Measurements from ENCODE around the gene TMEM243.

TMEM243 gene

DNA sequence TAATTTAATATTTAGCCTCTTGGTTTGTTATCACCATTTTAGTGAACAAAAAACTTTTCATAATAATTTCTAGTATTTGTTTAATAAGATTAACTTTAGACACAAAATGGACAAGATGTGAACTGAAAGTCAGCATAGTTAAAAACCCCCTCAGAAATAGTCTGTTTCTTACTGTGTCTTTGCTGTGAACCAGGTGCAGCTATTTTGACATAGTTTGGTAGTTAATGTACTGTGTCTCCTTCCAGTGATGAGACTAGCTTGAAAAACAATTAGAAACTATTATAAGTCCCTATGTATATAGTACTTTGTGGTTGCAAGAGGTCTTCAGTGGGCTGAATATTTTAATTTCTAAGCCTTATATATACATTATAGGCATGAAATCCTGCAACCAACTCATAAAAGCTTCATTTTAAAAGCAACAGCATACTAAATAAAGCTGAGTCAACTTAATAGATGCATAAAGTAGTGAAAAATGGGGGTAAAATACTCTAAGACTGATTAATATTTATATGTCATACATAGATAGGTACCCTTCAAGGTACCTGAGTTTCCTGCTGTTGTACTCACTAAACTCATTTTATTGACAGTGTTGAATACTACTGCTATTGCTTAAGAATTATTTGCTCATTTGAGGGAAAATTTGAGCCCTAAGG lies 48.1 kb downstream of the TMEM243 start:
- TF ChIP-seq, protein P1, sequence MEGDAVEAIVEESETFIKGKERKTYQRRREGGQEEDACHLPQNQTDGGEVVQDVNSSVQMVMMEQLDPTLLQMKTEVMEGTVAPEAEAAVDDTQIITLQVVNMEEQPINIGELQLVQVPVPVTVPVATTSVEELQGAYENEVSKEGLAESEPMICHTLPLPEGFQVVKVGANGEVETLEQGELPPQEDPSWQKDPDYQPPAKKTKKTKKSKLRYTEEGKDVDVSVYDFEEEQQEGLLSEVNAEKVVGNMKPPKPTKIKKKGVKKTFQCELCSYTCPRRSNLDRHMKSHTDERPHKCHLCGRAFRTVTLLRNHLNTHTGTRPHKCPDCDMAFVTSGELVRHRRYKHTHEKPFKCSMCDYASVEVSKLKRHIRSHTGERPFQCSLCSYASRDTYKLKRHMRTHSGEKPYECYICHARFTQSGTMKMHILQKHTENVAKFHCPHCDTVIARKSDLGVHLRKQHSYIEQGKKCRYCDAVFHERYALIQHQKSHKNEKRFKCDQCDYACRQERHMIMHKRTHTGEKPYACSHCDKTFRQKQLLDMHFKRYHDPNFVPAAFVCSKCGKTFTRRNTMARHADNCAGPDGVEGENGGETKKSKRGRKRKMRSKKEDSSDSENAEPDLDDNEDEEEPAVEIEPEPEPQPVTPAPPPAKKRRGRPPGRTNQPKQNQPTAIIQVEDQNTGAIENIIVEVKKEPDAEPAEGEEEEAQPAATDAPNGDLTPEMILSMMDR (IDR thresholded peaks at IDR 0.05): no peak

DNA sequence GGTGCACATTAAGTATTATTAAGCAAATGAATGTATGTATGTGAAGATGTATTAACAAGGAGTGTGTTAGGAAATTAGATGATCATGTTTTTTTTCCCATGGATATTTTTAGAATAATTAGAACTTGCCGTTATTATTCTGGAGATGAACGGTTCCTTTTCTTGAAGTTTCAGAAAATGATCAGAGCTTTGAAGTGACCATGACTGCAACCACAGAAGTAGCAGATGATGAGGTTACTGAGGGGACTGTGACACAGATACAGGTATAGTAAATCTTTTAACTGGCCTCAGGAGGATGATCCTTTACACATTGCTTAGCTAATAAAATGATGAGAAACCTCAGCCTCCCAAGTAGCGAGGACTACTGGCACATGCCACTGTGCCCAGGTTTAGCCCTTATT lies 48.7 kb downstream of the TMEM243 start:
- TF ChIP-seq, protein P1 (IDR thresholded peaks at IDR 0.05): no peak

DNA sequence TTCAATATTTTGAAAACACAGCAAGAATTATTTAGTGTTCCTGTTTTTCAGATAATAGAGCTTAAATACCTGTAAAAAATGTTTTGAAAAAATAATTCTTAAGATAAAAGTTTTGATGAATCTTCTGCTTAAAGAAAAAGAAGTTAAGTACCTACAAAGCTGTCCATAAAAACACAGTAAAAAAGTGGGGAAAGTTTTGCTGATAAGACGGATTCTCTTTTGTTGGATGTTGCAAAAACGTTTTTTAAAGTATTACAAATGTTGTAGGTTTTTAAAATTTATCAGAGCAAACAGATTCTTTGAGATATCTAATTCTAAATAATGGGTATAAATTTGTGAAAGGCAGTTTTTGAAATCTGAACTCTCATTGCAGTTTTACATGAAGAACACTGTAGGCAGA lies 55.1 kb downstream of the TMEM243 start:
- TF ChIP-seq, protein P1 (IDR thresholded peaks at IDR 0.05): no peak

DNA sequence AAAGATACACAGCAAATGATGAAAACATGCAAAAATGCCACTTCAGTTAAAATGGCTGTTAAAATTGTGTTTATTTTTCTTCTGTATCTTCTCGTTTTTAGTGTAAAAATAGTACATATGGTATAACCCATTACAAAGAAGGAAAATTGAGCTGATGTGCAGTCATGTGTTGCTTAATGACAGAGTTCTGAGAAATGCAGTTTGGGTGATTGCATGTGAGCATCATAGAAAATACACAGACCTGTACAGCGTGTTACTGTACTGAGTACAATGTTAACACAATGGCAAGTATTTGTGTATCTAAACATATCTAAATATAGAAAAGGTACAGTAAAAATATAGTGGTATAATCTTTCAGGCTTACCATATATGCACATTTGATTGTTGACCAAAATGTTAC lies 60.0 kb downstream of the TMEM243 start:
- TF ChIP-seq, protein P1 (IDR thresholded peaks at IDR 0.05): no peak

DNA sequence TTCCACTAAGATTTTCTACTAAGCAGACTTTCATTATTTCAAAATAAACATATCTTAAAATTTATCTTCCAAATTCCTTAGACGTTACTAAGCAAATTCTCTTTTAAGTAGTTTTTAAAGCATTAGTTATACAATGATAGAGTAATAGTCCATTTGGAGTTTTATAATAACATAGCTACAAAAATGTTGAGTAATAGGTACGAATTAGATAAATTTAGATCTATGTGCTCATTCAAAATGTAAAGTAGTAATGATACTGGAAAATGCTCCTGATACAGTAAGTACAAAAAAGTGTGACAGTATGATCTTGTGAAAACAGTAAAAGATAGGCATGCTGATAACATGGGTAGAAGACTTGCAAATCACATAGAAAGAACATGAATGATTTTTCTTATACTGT lies 62.8 kb downstream of the TMEM243 start:
- TF ChIP-seq, protein P1 (IDR thresholded peaks at IDR 0.05): no peak

DNA sequence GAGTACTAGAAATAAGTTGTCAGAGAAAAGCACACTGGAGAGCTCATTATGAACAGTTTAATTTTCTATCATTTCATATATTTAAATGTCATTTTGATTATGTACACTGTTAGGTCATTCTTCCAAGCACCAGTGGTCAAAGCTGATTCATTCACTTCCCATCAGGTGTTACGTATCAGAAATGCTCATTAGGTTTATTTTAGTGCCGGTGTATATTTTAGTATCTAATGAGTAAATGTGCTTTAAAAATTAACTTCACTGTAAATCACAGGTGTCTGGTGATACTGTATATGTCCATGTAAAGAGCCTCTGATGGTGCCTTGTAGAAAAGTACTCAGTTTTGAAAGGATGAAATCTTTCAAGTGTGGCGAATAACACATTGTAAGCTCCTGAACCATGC lies 63.7 kb downstream of the TMEM243 start:
- TF ChIP-seq, protein P1 (IDR thresholded peaks at IDR 0.05): no peak

DNA sequence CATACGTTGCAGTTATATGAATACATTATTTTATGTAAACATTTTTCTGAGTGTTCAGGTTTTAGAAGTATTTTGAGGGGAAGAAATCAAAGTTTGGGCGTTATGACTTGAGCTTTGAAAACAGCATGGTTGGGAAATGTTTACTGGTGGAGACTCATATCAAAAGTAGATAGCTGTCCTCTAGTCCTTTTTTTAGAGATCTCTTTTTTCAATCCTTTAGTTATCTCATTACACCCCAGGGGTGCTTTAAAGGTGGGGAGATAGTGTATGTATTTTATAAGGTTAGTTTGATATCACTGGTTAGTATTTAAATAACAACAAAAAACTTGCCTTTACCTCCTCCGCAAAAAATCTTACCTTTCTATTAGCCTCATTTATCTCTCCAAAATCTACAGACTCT lies 65.0 kb downstream of the TMEM243 start:
- TF ChIP-seq, protein P1 (IDR thresholded peaks at IDR 0.05): no peak

DNA sequence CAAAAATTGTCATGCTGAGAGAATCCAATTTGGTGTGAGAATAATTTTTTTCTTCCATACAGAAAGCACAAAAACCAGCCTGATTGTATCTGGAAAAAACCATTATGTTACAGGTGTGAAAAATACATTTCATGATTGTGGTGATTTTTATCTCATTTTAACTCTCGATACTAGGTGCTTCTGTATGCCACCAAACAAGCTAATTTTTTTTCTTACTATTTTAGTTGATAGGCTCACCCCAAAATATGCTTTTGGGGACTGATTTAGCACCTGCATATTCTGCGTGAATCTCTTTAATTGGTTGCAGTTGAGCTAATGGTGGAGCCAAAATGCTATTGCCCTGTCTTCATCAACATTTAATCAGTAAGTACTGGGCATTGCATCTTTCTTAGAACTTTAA lies 65.4 kb downstream of the TMEM243 start:
- TF ChIP-seq, protein P1 (IDR thresholded peaks at IDR 0.05): no peak

Measured in LNCAP (cell line).